Testis (tissue), 2 donors: ENCODE data around the gene THSD4.

ENCODE experiments used
- CTCF ChIP-seq, 3 experiments: fragments of 450-650 bp in 2 of 3; fragments of 200-600 bp in 1 of 3; sonication (generic) in 1 of 3; IDR thresholded peaks; one replicate each; pipeline ENCODE4 v1.5.1; 2016 to 2019; ENCODE audit warnings: antibody characterized with exemption in 3 of 3, mild to moderate bottlenecking in 2 of 3, moderate library complexity in 1 of 3
- POLR2A ChIP-seq: fragments of 450-650 bp; IDR thresholded peaks from one replicate; pipeline ENCODE4 v1.6.1; 2017; ENCODE audit warnings: antibody characterized with exemption, mild to moderate bottlenecking, moderate library complexity

- no peak for TF ChIP-seq CTCF (IDR thresholded peaks at IDR 0.05)
- no peak for TF ChIP-seq POLR2A
These were observed 115.0 kb downstream of the THSD4 start for GRCh38 chr15:71230303-71230702.
